Dedifferentiated amniotic fluid mesenchymal stem cell (primary cell): ENCODE results near the gene SEC14L5.
A peak's percentile ranks its signal among the peaks of the same experiment; 100 is the strongest.
"Not testable (repeated sequence)": the region's sequence is repeated elsewhere in the genome, so short reads cannot be mapped to it uniquely, and the experiment has no call there.

Source experiments
- DNase-seq: peaks from one replicate; pipeline ENCODE4 v3.0.0-alpha.2; 2016; ENCODE audit errors: extremely low spot score

Gene SEC14L5

DNA sequence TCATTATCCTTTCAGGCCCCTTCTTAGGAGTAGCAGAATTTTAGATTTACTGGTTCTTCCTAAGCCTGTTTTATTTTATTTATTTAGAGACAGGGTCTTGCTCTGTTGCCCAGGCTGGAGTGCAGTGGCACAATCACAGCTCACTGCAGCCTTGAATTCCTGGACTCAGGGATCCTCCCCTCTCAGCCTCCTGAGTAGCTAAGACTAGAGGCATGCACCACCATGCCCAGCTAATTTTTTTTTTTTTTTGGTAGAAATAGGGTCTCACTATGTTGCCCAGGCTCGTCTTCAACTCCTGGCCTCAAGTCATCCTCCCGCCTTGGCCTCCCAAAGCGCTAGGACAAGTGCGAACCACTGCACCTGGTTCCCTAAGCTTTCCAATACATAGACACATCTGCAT, 28.5 kb upstream of the SEC14L5 start:
- not testable (repeated sequence) for DNase-seq

DNA sequence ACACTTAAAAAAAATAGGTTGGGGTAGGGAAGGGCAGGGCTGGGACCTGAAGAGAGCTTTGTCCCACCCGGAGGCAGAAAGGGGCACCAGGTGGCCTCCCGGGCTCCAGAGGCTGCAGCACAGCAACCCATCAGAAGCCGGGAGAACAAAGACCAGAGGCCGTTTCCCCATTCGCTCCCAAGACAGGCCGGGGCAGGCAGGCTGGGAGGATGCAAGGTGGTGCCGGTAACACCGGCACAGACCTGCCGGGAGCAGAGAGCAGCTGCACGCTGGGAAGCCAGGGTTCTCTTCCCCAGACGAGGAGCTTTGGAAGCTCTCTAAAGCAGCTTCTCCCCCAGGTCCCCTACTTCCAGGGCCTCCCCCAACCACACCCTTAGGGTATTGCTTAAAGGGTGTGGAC, 26.7 kb upstream of the SEC14L5 start:
- DNase-seq = no peak

DNA sequence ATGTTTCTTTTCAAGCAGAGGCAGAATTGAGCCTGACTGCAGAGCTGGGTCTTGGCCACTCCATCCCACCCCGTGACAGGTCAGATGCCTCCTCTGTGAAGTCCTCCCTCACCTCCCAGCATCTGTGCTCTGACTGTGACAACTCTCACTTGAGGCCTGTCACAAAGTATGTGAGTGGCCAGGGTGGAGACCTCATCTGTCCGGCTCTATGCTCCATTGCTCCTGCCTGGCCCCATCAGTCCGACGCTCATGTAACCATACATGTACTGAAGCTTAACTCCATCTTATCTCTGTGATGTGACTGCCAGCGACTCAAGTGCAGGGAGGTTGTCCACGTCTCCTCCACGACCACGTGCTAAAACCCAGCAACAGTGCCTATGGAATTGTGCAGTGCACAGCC, 24.7 kb upstream of the SEC14L5 start:
- no peak for DNase-seq

DNA sequence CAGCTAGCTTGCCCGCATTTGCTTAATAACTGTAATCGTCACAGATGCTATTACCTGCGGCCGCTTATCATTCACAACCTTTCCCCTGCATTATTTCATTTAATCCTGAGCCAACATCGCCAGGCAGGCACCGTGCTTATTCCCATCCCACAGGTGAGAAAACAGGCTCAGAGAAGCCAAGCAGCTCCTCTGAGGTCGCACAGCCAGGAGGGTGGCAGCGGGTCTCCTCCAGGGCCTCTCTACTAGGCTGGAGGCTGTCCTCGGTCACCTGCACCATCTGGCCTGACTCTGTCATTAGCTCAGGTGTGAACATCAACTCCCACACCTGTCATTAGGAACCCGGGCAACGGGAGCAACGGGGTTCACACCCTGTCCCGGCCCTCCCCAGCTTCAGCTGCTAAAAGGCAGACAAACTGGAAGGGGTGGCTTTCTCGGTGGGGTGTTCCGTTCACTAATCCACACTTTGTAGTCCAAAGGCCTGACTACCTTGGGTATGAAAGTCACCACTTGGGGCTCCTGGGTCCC, 24.2 kb upstream of the SEC14L5 start:
- DNase-seq = no peak

DNA sequence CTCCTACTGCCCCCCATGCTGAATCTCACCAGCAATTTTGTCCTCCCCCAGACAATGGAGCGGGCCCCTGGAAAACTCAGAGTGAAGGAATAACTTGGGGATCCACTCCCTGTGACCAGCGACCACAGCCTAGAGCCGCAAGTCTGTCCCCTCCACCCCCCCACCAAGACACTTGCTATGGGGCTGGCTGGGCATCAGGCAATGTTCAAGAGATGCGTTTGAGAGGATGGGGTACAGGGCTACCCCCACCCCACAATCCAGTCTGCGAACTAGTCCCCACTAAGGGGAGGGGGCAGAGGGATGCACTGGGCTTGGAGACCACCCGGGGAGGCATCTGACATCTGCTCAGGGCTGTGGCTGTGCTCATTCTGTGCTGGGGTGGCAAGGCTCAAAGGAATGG, 23.5 kb upstream of the SEC14L5 start:
- no peak for DNase-seq

DNA sequence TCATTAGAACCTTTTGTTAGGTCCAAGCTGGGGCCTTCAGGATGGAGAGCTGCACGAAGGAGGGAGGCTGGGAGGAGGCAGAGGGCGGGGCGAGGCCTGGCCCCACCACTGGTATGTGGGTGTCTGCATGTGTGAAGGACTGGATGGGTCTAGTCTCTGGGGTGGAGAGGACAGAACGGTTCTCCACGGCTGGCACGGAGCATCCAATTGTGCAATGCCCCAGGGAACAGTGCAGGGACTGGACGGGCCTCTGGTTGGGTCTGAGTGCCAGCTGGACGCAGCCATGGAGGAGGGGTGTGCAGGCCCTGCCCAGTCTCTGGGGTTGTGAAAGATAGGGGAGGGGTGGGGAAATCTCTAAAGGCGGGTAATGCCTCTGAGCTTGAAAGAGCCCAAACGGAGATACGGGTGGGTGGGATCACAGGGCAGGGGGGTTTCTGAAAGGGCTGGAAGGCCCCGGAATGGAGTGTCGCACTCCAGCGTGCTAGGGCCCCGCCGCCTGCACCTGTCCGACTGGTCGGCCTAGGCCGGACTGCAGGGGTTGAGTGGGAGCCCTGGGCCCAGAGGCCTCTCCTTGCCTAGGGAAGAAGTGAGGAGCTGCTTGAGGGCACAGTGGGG, 22.8 kb upstream of the SEC14L5 start:
- peak; percentile 72 for DNase-seq

DNA sequence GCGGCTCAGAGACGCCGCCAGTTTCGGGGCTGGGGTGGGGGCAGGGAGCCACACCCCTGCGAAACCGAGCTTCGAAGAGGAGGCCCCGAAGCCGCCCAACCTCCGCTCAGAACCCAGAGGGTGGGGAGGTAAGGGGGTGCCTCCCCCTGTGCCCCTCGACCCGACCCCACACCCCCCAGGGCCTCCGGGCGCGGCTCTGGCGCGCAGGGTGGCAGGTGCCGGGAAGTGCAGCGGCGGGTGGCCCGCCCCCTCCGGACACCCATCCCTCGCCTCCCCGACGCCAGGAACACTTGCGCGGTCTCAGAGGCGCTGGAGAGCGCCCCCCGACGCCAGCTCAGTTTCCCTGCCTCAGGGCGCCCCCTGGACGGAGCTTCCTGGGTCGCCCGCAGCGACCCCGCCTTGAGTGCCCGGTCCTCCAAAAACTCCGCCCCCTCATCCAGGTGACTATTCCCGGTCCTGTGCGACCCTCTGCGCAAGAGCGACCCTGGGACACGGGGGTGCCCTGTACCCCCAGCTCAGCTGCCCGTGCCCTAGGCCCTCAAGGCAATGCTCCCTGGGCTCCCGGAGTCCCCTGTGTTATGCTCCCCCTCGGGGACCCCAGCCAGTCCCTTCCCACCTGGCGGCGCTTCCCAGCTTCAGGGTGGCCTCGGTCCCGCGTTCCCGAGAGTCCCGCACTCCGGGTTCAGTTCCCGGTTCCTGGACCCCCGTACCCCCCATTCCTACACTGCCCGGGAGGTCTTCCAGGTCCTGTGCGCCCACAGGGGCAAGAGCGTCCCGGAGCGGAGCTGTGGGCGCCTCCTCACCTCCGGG, 21.7 kb upstream of the SEC14L5 start:
- DNase-seq = no peak

DNA sequence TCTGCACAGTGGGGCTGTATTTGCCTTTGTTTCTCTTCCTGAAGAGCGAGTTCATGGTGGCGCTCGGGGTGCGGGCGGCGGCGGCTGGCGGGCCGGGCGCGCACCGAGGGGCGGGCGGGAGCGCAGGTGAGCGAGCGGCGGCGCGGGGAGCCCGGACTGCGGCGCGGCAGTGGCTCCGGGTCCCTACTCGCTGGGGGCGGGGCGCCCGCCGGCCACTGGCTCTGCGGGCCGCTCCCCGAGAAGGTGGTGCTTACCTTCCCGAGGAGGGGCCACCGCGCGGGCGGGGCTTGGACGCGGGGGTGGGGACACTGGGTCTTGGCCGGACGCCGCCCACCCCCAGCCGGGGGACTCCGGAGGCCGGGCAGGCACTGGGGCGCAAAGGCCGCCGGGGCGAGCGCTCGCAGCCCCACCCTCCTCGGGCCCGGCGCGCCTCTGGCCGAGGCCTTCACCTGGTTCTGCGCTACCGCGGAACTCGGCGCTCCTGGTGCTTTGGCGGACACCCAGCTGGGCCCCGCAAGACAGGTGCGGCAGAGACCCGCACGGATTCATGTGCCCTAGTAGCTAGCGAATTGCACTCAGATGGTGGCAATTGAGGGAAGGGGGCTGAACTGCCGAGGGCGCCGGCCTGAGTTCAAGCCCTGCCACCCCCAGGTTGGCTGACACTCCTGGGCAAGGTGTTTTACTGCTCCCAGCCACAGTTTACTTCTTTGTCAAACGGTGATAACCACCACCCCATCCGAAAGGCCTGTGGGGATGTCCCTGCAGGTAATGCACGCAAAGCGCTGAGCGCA, 20.9 kb upstream of the SEC14L5 start, which contains the start of gene PPL:
Gene PPL, minus strand, starts transcription at position 158 of the 791 bp plus-strand sequence. Its CDS starts 103 bp downstream, at position 55.
- DNase-seq = no peak

DNA sequence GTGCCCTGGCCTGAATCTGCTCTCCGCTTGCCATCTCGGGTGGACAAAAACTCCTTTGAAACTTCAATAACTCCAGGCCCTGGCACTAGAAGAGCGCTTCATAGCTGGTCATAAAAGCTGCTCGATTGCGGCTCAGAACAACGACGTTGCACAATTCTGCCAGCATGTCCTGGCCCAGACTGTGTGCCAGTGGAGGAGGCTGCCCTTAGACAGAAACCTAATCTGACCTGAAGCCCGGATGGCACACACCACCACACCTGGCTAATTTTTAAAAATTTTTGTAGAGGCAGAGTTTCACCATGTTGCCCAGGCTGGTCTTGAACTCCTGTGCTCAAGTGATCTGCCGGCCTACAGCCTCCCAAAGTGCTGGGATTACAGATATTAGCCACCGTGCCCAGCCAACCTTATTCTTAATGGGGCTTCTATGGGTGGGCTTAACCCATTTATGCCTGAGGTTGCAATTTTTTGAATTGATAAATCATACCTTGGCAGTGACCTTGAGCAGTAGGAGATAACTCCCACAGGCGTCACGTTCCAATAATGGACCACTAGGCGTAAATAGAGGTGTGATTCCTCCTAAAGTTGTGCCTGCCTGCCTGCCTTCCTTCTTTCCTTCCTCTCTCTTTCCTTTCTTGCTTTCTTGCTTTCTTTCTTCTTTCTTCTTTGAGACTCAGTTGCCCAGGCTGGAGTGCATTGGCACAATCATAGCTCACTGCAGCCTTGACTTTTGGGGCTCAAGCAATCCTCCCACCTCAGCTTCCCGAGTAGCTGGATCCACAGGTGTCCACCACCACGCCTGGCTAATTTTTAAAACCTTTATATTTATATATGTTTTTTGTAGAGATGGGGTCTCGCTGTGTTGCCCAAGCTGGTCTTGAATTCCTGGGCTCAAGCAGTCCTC, 20.1 kb upstream of the SEC14L5 start:
- DNase-seq = no peak

DNA sequence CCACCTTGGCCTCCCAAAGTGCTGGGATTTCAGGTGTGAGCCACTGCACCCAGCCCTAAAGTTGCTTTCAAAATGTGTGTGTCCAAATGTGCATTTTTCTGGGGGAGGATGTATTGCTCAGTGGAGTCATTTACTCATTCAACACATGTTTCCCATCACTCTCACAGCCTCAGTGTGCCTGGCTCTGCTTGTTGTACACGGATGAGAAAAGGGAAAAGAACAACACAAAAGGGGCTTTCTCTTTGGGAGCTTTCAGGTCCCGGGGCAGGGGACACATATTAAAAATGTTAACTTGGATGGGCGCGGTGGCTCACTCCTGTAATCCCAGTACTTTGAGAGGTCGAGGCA, 19.5 kb upstream of the SEC14L5 start:
- DNase-seq = no peak

DNA sequence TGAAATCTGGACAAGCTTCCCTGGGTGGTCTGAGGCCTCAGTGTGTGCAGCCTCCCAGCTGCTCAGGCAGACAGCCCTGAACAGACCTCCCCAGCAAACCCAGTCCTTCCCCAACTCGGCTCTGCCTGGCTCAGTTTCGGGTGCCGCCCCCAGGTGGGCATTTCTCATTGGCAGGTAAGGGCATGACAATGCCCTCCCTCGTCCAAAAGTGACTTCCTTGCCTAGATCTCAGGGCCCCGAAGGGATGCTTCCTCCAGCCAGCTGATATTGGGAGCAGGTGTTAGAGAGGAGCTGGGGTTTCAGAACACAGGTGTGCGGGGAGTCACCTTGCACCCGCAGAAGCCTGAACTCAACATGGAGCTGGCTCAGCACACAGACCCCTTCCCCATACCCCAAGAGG, 17.4 kb upstream of the SEC14L5 start:
- no peak for DNase-seq

DNA sequence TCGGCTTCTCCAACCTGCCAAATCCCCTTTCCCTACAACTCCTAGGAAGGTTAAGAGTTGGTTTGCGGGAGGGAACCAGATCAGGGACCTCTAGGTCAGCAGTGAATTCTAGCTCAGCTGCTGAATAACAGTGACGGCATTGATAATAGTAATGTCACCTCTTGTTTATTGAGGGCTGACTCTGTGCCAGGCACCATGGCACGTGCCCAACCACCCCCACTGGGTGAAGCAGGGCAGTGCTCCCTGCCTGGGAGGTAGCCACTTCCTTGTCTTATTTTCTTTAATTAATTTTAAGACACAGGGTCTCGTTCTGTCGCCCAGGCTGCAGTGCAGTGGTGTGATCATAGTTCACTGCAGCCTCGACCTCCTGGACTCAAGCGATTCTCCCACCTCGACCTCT, 15.6 kb upstream of the SEC14L5 start:
- no peak for DNase-seq

DNA sequence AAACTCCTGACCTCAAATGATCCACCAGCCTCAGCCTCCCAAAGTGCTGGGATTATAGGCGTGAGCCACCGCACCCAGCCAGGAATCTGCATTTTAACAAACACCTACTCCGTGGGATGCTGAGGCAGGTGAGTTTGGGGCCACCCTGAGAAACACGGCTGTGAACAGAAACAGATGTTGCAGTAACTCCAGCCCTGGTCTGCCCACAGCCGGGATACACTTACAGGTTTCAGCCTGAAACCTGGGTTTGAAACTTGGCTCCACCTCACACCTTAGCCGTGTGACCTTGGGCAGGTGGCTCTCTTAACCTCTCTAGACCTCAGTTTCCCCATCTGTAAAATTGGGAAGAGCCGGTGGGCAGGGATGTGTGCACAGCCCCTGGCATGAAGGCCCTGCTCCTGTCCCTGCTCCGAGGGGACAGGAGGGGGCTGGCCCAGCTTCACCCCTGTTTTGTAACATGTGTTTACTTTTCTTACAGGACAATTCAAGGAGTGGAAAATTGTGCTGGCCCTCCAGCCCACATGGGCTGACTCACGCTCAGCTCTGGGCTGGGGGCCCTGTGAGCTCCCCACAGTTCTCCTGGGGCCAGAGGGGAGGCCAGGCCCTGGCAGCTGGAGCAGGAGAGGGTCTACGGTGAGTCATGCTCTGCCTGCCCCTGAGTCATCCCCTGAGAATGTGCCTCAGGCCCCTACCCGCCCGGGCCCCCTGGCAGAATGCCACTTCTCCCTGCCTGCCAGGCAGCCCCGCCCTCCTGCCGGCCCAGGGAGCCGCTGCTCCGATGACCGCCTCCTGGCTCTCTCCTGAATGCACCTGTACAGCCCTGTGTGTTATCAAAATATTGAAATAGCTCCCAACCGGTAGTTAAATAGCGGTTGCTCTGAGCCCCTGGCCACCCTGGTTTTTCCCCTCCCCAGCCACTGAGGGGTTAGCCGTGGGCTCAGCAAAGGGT, 13.5 kb upstream of the SEC14L5 start:
- DNase-seq = peak; percentile 90

DNA sequence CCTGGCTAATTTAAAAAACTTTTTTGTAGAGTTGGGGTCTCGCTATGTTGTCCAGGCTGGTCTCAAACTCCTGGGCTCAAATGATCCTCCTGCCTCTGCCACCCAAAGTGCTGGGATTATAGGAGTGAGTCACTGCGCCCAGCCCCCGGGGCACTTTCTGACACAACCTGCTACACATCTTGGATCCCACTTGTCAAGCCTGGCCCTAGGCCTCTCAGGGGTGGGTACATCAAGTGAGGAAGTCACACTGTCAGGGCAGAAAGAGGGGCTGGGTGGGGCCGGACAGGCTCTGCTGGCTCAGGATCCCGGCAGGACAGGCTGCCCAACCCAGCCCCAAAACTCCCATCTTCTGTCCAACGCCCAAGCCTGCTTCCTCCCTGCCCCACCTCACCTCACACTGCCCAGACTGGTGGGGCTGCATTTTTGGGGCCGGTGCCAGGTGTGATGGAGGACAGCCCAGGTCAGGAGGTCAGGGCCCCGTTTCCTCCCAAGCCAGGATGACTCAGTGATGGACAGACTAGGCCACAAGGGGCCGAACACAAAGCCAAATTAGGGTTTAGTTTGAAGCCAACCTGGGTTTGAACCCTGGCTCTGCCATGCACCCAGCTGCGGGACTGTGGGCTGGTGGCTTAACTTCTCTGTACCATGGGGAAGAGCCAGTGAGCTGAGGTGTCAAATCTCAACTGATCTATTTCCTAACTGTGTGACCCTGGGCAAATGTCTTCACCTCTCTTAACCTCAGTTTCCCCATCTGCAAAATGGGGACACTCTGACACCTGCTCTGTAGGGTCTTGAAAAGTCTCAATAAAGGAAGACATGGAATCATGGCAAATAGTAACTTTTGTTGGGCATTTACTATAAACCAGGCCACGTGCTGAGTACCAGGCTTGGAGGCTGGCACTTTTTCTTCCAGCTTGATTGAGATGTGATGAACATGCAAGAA, 12.3 kb upstream of the SEC14L5 start:
- DNase-seq = no peak

DNA sequence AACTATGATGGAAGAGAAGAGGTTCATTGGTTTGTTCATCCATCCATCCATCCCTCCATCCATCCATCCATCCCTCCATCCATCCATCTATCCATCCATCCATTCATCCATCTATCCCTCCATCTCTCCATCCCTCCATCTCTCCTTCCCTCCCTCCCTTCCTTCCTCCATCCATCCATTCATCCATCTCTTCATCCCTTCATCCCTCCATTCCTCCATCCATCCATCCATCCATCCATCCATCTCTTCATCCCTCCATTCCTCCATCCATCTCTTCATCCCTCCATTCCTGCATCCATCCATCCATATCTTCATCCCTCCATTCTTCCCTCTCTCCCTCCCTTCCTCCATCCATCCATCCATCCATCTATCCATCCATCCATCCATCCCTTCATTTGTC, 11.2 kb upstream of the SEC14L5 start:
- no peak for DNase-seq

DNA sequence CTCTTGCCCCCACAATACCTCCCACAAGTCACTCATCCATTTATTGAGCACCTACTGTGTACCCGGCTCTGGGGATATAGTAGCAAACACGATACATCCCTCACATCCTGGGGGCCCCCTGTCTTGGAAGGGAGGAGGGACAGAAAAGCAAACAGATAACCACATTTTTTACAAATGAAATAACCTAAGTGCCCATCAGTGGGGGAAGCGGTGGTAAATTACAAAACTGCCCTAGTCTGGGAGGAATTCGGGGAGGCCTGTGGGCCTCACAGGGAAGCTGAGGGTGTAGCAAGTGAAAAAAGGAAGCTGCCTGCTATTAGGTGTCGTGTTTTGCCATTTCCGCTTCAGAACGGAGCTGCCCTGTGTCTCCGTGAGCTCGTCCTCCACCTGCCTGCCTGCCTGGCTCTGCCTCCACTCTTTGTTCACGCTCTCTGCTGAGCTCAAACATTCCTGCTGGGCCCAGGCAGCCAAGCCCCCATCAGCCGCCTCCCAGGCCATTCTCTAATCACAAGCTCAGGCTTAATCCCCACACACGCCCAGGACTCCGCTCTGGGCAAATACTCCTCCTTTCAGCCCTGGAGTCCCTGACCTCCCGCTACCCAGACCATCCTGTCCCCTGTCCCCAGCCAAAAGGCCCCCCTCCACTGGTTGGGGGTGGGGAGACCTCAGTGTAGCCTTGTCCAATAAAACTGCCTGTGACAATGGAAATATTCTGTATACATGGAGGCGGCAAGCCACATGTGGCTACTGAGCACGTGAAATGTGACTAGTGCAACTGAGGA, 10.2 kb upstream of the SEC14L5 start:
- DNase-seq = no peak

DNA sequence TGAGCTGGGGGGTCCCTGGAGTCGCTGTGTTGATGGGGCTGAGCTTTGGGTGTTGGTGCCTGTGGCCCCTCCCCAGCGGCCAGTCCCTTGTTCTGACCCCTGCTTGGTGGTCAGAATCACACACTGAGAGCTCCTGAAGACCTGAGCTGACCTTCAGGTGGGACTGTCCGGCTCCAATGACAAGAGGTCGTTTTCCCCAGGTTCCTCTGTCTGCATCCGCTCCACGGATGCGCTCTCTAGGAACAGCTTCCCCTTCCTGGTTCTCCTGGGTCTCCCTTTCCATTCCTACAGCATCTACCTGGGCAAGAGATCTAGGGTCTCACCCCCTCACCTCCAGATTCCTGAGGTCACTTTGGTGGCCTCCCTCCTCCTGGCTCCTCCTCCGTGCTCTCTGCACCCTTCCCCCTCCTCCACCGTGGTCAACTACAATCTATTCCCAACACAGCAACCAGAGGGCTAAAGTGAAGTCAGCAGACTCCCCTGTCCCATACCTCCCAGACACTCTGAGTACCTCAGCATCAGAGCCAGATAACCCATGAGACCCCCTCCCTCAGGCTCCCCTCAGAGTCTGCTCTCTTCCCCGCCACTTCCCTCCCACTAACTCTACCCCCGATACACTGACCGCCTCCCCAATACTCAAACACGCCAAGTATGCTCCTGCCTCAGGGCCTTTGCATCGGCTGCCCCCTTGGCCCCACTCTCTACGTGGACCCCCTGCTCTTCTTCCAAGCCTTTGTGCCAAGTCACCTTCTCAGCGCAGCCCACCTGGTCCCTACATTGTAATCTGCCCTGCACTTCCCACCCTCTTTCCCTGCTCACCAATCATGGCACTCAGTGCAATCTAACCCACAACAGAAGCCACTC, 9.0 kb upstream of the SEC14L5 start:
- DNase-seq = no peak
